CD4-positive, alpha-beta T cell (primary cell): ENCODE data around the gene SLC5A5. TPM values are rescaled to one million over a fixed set of nuclear protein-coding genes. Genes with fewer than 3 reads are reported as not detected.

Experiments
- ATAC-seq: fragments of 200-7000 bp; cut with Tn5 transposase; one replicate; pipeline ENCODE4 v1.10.0; 2022; ENCODE audit warnings: mild to moderate bottlenecking; ENCODE audit not compliant: poor library complexity
- CTCF ChIA-PET: fragments of 350-600 bp; sonication (Branson Sonifier 250); formaldehyde crosslinking; loops from one replicate; lab custom pipeline; 2021; ENCODE audit warnings: antibody characterized with exemption, inconsistent platforms; lab: Charles Lee
- POLR2A ChIA-PET: fragments of 350-600 bp; sonication (Branson Sonifier 250); formaldehyde crosslinking; loops from one replicate; lab custom pipeline; 2021; ENCODE audit warnings: antibody characterized with exemption, inconsistent platforms; lab: Charles Lee
- DNase-seq, 14 experiments: peaks; one replicate each; pipeline ENCODE4 v3.0.0-alpha.2; 2013 to 2020; ENCODE audit warnings: mixed read lengths in 2 of 14
- H3K27ac ChIP-seq, 2 donors: one replicate each; pipeline versions ENCODE4 v1.5.1 to v1.7.0; 2013; ENCODE audit warnings: low read length in 2 of 2, low read depth in 1 of 2, mild to moderate bottlenecking in 1 of 2
- H3K27me3 ChIP-seq, 2 experiments: 1 replicate in 1 of 2; 2 replicates in 1 of 2; pipeline versions ENCODE4 v1.6.1 to v1.7.0; 2013; ENCODE audit warnings: low read length in 2 of 2, control low read depth in 1 of 2, mild to moderate bottlenecking in 1 of 2, moderate library complexity in 1 of 2; ENCODE audit not compliant: insufficient read depth in 2 of 2, control insufficient read depth in 1 of 2
- H3K36me3 ChIP-seq: one replicate; pipeline ENCODE4 v1.6.1; 2013; ENCODE audit warnings: low read length, control low read depth; ENCODE audit not compliant: insufficient read depth
- H3K4me1 ChIP-seq: one replicate; pipeline ENCODE4 v1.6.1; 2013; ENCODE audit warnings: low read length, control low read depth; ENCODE audit not compliant: insufficient read depth
- H3K4me3 ChIP-seq: one replicate; pipeline ENCODE4 v1.5.1; 2013; ENCODE audit warnings: mild to moderate bottlenecking, low read length, moderate library complexity
- H3K9me3 ChIP-seq, 2 experiments: 1 replicate in 1 of 2; 2 replicates in 1 of 2; pipeline versions ENCODE4 v1.6.1 to v1.7.0; 2013; ENCODE audit warnings: low read length in 2 of 2, mild to moderate bottlenecking in 2 of 2, control low read depth in 1 of 2, moderate library complexity in 1 of 2; ENCODE audit not compliant: control insufficient read depth in 1 of 2, insufficient read depth in 1 of 2
- H3K27ac Mint-ChIP-seq: one replicate; pipeline ENCODE4 v1.8.0; 2020; ENCODE audit warnings: mixed read lengths
- H3K27me3 Mint-ChIP-seq: one replicate; pipeline ENCODE4 v1.8.0; 2021; ENCODE audit warnings: mixed read lengths
- H3K36me3 Mint-ChIP-seq: one replicate; pipeline ENCODE4 v1.8.0; 2021; ENCODE audit warnings: low read depth, mixed read lengths
- H3K4me1 Mint-ChIP-seq: one replicate; pipeline ENCODE4 v1.8.0; 2021; ENCODE audit warnings: low read depth, mixed read lengths
- H3K4me3 Mint-ChIP-seq: one replicate; pipeline ENCODE4 v1.8.0; 2020; ENCODE audit warnings: mild to moderate bottlenecking, mixed read lengths
- H3K9me3 Mint-ChIP-seq: one replicate; pipeline ENCODE4 v1.8.0; 2020; ENCODE audit warnings: mixed read lengths
- CTCF ChIP-seq: fragments of 200-600 bp; IDR thresholded peaks from one replicate; pipeline ENCODE4 v1.8.0; 2022; ENCODE audit warnings: antibody characterized with exemption, mild to moderate bottlenecking
- intact Hi-C, 2 experiments: fragments of 100-400 bp; cut with DNase I in 1 of 2; cut with micrococcal nuclease in 1 of 2; formaldehyde crosslinking; loops; one replicate each; pipeline versions ENCODE4 v1.15.1 to v1.9.0; 2023 to 2025; cut with DNase I, micrococcal nuclease
- total RNA-seq, 174 experiments: library from RNA in 2 of 174; stranded (reverse) in 2 of 174; gene quantifications; one replicate each; pipeline ENCODE4 v1.2.3 and lab custom pipeline; 2021 to 2026

SLC5A5 gene
- total RNA-seq, 2 experiments from 2014 or later, result 1.6 TPM

GRCh38 chr19:17854061-17854460 lies 17.7 kb upstream of the SLC5A5 start:
- ChIA-PET CTCF (interaction anchor here (1.9 to 3.3 kb wide), 4 partner anchors 7 to 150 kb away, joined by 10 to 32 read pairs (median 20); partner anchors contain the start of genes CCDC124 and JAK3), POLR2A (interaction anchor here (1.4 kb wide), 1 partner anchor 62 kb away, joined by 4 read pairs; no protein-coding TSS in a partner anchor)
- H3K4me3 Mint-ChIP-seq, result no peak overlapping the region
- DNase-seq, result no peak
- H3K4me1 Mint-ChIP-seq, result peaks cover 31% of the 10 kb centered on the region
- H3K36me3 Mint-ChIP-seq, result no peaks in the 10 kb centered on the region
- Histone ChIP-seq H3K27me3 (no peaks in the 10 kb centered on the region), H3K4me3 (no peak overlapping the region), H3K36me3 (no peaks in the 10 kb centered on the region), H3K27ac (no peak overlapping the region), H3K4me1 (peaks cover 39% of the 10 kb centered on the region), H3K9me3 (no peaks in the 10 kb centered on the region)
- H3K27ac Mint-ChIP-seq, result no peak overlapping the region
- no peak for TF ChIP-seq CTCF
- no peak for ATAC-seq
- intact Hi-C loops, result loop anchor here (2.0 to 10.0 kb wide), 3 partner anchors 249 to 409 kb away; partner anchors contain the start of gene TMEM221 (in 1 of the 2)
- H3K27me3 Mint-ChIP-seq, result no peaks in the 10 kb centered on the region
- H3K9me3 Mint-ChIP-seq, result no peaks in the 10 kb centered on the region

GRCh38 chr19:17855280-17856152 lies 16.2 kb upstream of the SLC5A5 start:
- H3K9me3 ChIP-seq, result no peaks in the 10 kb centered on the region
- Mint-ChIP-seq H3K36me3 (peaks cover 12% of the 10 kb centered on the region), H3K4me3 (peak overlapping the region; percentile 58), H3K9me3 (no peaks in the 10 kb centered on the region), H3K27me3 (no peaks in the 10 kb centered on the region), H3K4me1 (peaks cover 32% of the 10 kb centered on the region), H3K27ac (peak overlapping the region; percentile 71)
- no peak overlapping the region for H3K4me3 ChIP-seq
- no peak overlapping the region for H3K27ac ChIP-seq
- H3K36me3 ChIP-seq, result no peaks in the 10 kb centered on the region
- peak; percentile 94 for TF ChIP-seq CTCF
- intact Hi-C loops, result loop anchor here (1.0 to 10.0 kb wide), 7 partner anchors 71 to 411 kb away; partner anchors contain the start of gene TMEM221 (in 1 of the 2)
- POLR2A ChIA-PET, result interaction anchor here (0.6 to 1.4 kb wide), 4 partner anchors 11 to 114 kb away, joined by 3 to 4 read pairs (median 4); partner anchors contain the start of gene CCDC124
- CTCF ChIA-PET, result interaction anchor here (0.7 to 3.3 kb wide), 18 partner anchors 9 to 152 kb away, joined by 3 to 32 read pairs (median 5); partner anchors contain the start of genes B3GNT3, CCDC124, JAK3 and MAP1S
- H3K27me3 ChIP-seq, result no peaks in the 10 kb centered on the region
- peak; percentile 73 to 97 (median 92) for DNase-seq
- ATAC-seq, result no peak
- peaks cover 32% of the 10 kb centered on the region for H3K4me1 ChIP-seq

GRCh38 chr19:17859533-17860330 lies 12.0 kb upstream of the SLC5A5 start, which contains the start of gene RPL18A:
TSS of gene RPL18A (plus strand) at chr19:17859910. CDS start at chr19:17859957, 47 bp downstream.
- H3K4me3 ChIP-seq, result peak within 1 kb of the TSS; percentile 86
- Mint-ChIP-seq H3K27me3 (no peaks in the 10 kb centered on the region), H3K4me3 (peak within 1 kb of the TSS; percentile 100), H3K36me3 (peaks cover 45% of the 10 kb centered on the region), H3K27ac (peak within 1 kb of the TSS; percentile 88), H3K9me3 (no peaks in the 10 kb centered on the region), H3K4me1 (peaks cover 33% of the 10 kb centered on the region)
- intact Hi-C loops, result loop anchor here (1.0 to 10.0 kb wide), 7 partner anchors 73 to 415 kb away; partner anchors contain the start of gene TMEM221 (in 1 of the 2)
- DNase-seq, result peak; percentile 96 to 100 (median 99)
- H3K27ac ChIP-seq, result peak within 1 kb of the TSS; percentile 1 to 71
- peak; percentile 82 for TF ChIP-seq CTCF
- ATAC-seq, result peak; percentile 95
- CTCF ChIA-PET, result interaction anchor here (0.6 to 4.6 kb wide), 42 partner anchors 9 to 420 kb away, joined by 3 to 226 read pairs (median 4); partner anchors contain the start of genes CCDC124, FCHO1, JAK3 and SLC5A5
- H3K27me3 ChIP-seq, result no peaks in the 10 kb centered on the region
- H3K36me3 ChIP-seq, result peaks cover 37% of the 10 kb centered on the region
- H3K4me1 ChIP-seq, result peaks cover 37% of the 10 kb centered on the region
- no peaks in the 10 kb centered on the region for H3K9me3 ChIP-seq
- POLR2A ChIA-PET, result interaction anchor here (0.6 to 4.3 kb wide), 43 partner anchors 11 to 972 kb away, joined by 3 to 275 read pairs (median 4); partner anchors contain the start of genes ARRDC2, CCDC124, DDA1 and ELL
